GM21723 (cell line): ENCODE data around the gene RAI1.
A peak's percentile ranks its signal among the peaks of the same experiment; 100 is the strongest.

Experiments used
- ATAC-seq: cut with Tn5 transposase; IDR thresholded peaks from one replicate; pipeline ENCODE4 v1.9.1; 2021; ENCODE audit warnings: mild to moderate bottlenecking, moderate library complexity; ENCODE audit not compliant: unreplicated experiment

RAI1 gene

GRCh38 chr17:17762744-17763105 lies 81.5 kb downstream of the RAI1 start:
- ATAC-seq: no peak

- ATAC-seq: no peak
Measured at GRCh38 chr17:17763136-17763535, 81.9 kb downstream of the RAI1 start.

GRCh38 chr17:17763734-17764133 lies 82.5 kb downstream of the RAI1 start:
- ATAC-seq: no peak

- ATAC-seq: no peak
Measured at GRCh38 chr17:17765359-17766076, 84.3 kb downstream of the RAI1 start.

GRCh38 chr17:17766077-17766743 lies 85.0 kb downstream of the RAI1 start:
- ATAC-seq: peak; percentile 62

GRCh38 chr17:17766744-17767120 lies 85.5 kb downstream of the RAI1 start:
- ATAC-seq: no peak

GRCh38 chr17:17767154-17767869 lies 86.1 kb downstream of the RAI1 start:
- ATAC-seq: no peak

- no peak for ATAC-seq
Measured at GRCh38 chr17:17767887-17768418, 86.7 kb downstream of the RAI1 start.

- no peak for ATAC-seq
Measured at GRCh38 chr17:17768424-17769088, 87.3 kb downstream of the RAI1 start.

GRCh38 chr17:17769869-17770631 lies 88.8 kb downstream of the RAI1 start:
- no peak for ATAC-seq

GRCh38 chr17:17770632-17771044 lies 89.4 kb downstream of the RAI1 start:
- ATAC-seq: no peak

GRCh38 chr17:17771498-17772201 lies 90.4 kb downstream of the RAI1 start:
- no peak for ATAC-seq

- no peak for ATAC-seq
Measured at GRCh38 chr17:17772231-17772630, 91.0 kb downstream of the RAI1 start.

GRCh38 chr17:17774009-17774881 lies 93.0 kb downstream of the RAI1 start:
- no peak for ATAC-seq

- ATAC-seq: no peak
Measured at GRCh38 chr17:17776889-17777288, 95.6 kb downstream of the RAI1 start.

GRCh38 chr17:17778308-17779014 lies 97.2 kb downstream of the RAI1 start:
- no peak for ATAC-seq

- ATAC-seq: no peak
Measured at GRCh38 chr17:17779015-17779611, 97.9 kb downstream of the RAI1 start.
